ENCODE measurements around the gene TMC1. TPM values are rescaled to one million over a fixed set of nuclear protein-coding genes. Genes with fewer than 3 reads are reported as not detected.

Gene TMC1
- total and polyA plus RNA-seq, 10 of the 15 experiments (the other 5 are each of a cell fraction or from before 2014, with no cell fraction given), result 0.06 to 0.94 (median 0.40) TPM; not detected in 1

DNA sequence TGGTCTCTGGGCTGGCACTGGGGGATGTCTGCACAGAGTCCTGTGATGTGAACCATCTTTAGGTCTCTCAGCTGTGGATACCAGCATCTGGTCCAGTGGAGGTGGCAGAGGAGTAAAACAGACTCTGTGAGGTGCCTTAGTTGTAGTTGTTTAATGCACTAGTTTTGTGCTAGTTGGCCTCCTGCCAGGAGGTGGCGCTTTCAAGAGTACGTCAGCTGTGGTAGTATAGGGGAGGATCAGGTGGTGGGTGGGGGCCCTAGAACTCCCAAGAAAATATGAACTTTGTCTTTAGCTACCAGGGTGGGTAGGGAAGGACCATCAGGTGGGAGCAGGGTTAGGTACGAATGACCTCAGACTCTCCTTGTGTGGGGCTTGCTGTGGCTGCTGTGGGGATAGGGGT lies 197.1 kb downstream of the TMC1 start:
- WGBS (ENCODE audit: insufficient coverage, insufficient replicate concordance, low lambda C conversion rate, missing lambda C conversion rate), result 71% methylated on average over 3 of the region's 3 CpGs
- no peaks in the 10 kb centered on the region for H3K4me1 ChIP-seq (ENCODE audit: control insufficient read depth, insufficient read depth, low read length)
- H3K79me2 ChIP-seq (ENCODE audit: control insufficient read depth, insufficient read depth, low read length), result no peaks in the 10 kb centered on the region
- TF ChIP-seq POLR2AphosphoS5 (IDR thresholded peaks at IDR 0.05; ENCODE audit: low read length) (no peak), CTCF (IDR thresholded peaks at IDR 0.05 in 2 of 3, conservative IDR thresholded peaks at IDR 0.05 in 1 of 3; ENCODE audit: control insufficient read depth in 2 of 3, extremely low read depth in 1 of 3, insufficient read depth in 1 of 3, low read depth in 3 of 3, low read length in 3 of 3) (peak in 2 of 3 experiments; percentile 7 to 21; a peak in 1 of 6 replicates)
- intact Hi-C loops (cut with micrococcal nuclease; ENCODE audit: unreplicated experiment) (no loop called here), in situ Hi-C loops (cut with MboI) (no loop called here)
- H4K20me1 ChIP-seq (ENCODE audit: control insufficient read depth, insufficient read depth), result no peaks in the 10 kb centered on the region
- H3K4me3 ChIP-seq, result no peak overlapping the region
- DNase-seq (ENCODE audit: low read depth, low spot score) (no peak), ATAC-seq (no peak; the same call in 2 of the 3 replicates), FAIRE-seq (no peak)
- no peaks in the 10 kb centered on the region for H3K36me3 ChIP-seq (ENCODE audit: control insufficient read depth in 2 of 2, insufficient read depth in 2 of 2, low read length in 1 of 2)
- CTCF ChIA-PET, result interaction anchor here (1.0 to 1.5 kb wide), 3 partner anchors 10 to 134 kb away, joined by 3 to 7 read pairs (median 3); no protein-coding TSS in a partner anchor
- no peak overlapping the region for H3K27ac ChIP-seq (ENCODE audit: control insufficient read depth, insufficient read depth)
- SMC1A ChIA-PET (ENCODE audit: uncharacterized antibody, unreplicated experiment), result interaction anchor here (1.5 kb wide), 1 partner anchor 14 kb away, joined by 4 read pairs; no protein-coding TSS in a partner anchor
- POLR2A ChIA-PET, result no interaction called here
- no peaks in the 10 kb centered on the region for H3K9me3 ChIP-seq (replicated peaks; ENCODE audit: control insufficient read depth, insufficient read depth, low read length)
- no peak overlapping the region for H2AFZ ChIP-seq (ENCODE audit: control insufficient read depth, low read depth, low read length)
- no peak overlapping the region for H3K4me2 ChIP-seq (ENCODE audit: control insufficient read depth, insufficient read depth)
- no peaks in the 10 kb centered on the region for H3K27me3 ChIP-seq (replicated peaks in 1 of 2; ENCODE audit: control insufficient read depth in 2 of 2, insufficient read depth in 2 of 2, low read length in 1 of 2)
- no TSS peak for BruUV-seq (replicated peaks)
- RAD21 ChIA-PET (ENCODE audit: unreplicated experiment), result no interaction called here
- H3K9ac ChIP-seq (ENCODE audit: control insufficient read depth, insufficient read depth, low read length), result no peak overlapping the region

- ChIA-PET POLR2A (interaction anchor here (0.5 to 0.6 kb wide), 2 partner anchors 144 to 218 kb away, joined by 3 read pairs; no protein-coding TSS in a partner anchor), SMC1A (ENCODE audit: uncharacterized antibody, unreplicated experiment) (interaction anchor here (0.9 kb wide), 1 partner anchor 26 kb away, joined by 3 read pairs; no protein-coding TSS in a partner anchor), RAD21 (ENCODE audit: unreplicated experiment) (interaction anchor here (1.4 kb wide), 1 partner anchor 442 kb away, joined by 3 read pairs; no protein-coding TSS in a partner anchor), CTCF (interaction anchor here (0.6 to 1.5 kb wide), 3 partner anchors 384 to 1736 kb away, joined by 3 to 4 read pairs (median 3); no protein-coding TSS in a partner anchor)
- no peaks in the 10 kb centered on the region for H3K36me3 ChIP-seq (ENCODE audit: control insufficient read depth in 2 of 2, insufficient read depth in 2 of 2, low read length in 1 of 2)
- intact Hi-C loops (cut with micrococcal nuclease; ENCODE audit: unreplicated experiment) (no loop called here), in situ Hi-C loops (cut with MboI) (no loop called here)
- H3K27me3 ChIP-seq (replicated peaks in 1 of 2; ENCODE audit: control insufficient read depth in 2 of 2, insufficient read depth in 2 of 2, low read length in 1 of 2), result no peaks in the 10 kb centered on the region
- H3K9ac ChIP-seq (ENCODE audit: control insufficient read depth, insufficient read depth, low read length), result no peak overlapping the region
- ATAC-seq (no peak), FAIRE-seq (no peak), DNase-seq (ENCODE audit: low read depth, low spot score) (no peak)
- H4K20me1 ChIP-seq (ENCODE audit: control insufficient read depth, insufficient read depth), result no peaks in the 10 kb centered on the region
- H3K4me3 ChIP-seq, result no peak overlapping the region
- no peak overlapping the region for H3K4me2 ChIP-seq (ENCODE audit: control insufficient read depth, insufficient read depth)
- no peaks in the 10 kb centered on the region for H3K79me2 ChIP-seq (ENCODE audit: control insufficient read depth, insufficient read depth, low read length)
- no peak overlapping the region for H2AFZ ChIP-seq (ENCODE audit: control insufficient read depth, low read depth, low read length)
- H3K4me1 ChIP-seq (ENCODE audit: control insufficient read depth, insufficient read depth, low read length), result no peaks in the 10 kb centered on the region
- no peaks in the 10 kb centered on the region for H3K9me3 ChIP-seq (replicated peaks; ENCODE audit: control insufficient read depth, insufficient read depth, low read length)
- WGBS (ENCODE audit: insufficient coverage, insufficient replicate concordance, low lambda C conversion rate, missing lambda C conversion rate), result 0% methylated on average over 1 of the region's 1 CpG
- no peak overlapping the region for H3K27ac ChIP-seq (ENCODE audit: control insufficient read depth, insufficient read depth)
- no TSS peak for BruUV-seq (replicated peaks)
- no peak for TF ChIP-seq WRNIP1 (IDR thresholded peaks at IDR 0.05; ENCODE audit: borderline replicate concordance, low read depth, low read length)
- no peak for TF ChIP-seq CBX3 (IDR thresholded peaks at IDR 0.05; ENCODE audit: borderline replicate concordance, low read depth)
- no peak for TF ChIP-seq NRF1 (conservative IDR thresholded peaks at IDR 0.05; ENCODE audit: low read depth, low read length)
- TF ChIP-seq ZNF274 (IDR thresholded peaks at IDR 0.05; ENCODE audit: insufficient read depth, insufficient read length), result no peak
Measured at GRCh38 chr9:72721067-72721466, 199.7 kb downstream of the TMC1 start.

Data from GM12878 (cell line).